Ishikawa (cell line): ENCODE measurements around the gene RNASE13.
A peak's percentile ranks its signal among the peaks of the same experiment; 100 is the strongest.

Source experiments
- CEBPB ChIP-seq: IDR thresholded peaks from 2 replicates; pipeline ENCODE4 v1.6.1; 2012
- CREB1 ChIP-seq: IDR thresholded peaks from 2 replicates; pipeline ENCODE4 v1.6.1; 2012; ENCODE audit warnings: low read depth
- EGR1 ChIP-seq: IDR thresholded peaks from 2 replicates; pipeline ENCODE4 v1.6.1; 2012
- EP300 ChIP-seq: IDR thresholded peaks from 2 replicates; pipeline ENCODE4 v1.6.1; 2012; ENCODE audit warnings: borderline replicate concordance
- FOXM1 ChIP-seq: IDR thresholded peaks from 2 replicates; pipeline ENCODE4 v1.6.1; 2012; ENCODE audit warnings: low read depth, borderline replicate concordance
- MAX ChIP-seq: IDR thresholded peaks from 2 replicates; pipeline ENCODE4 v1.6.1; 2012
- NFIC ChIP-seq: IDR thresholded peaks from 2 replicates; pipeline ENCODE4 v1.6.1; 2012
- RAD21 ChIP-seq: IDR thresholded peaks from 2 replicates; pipeline ENCODE4 v1.6.1; 2012; ENCODE audit warnings: low read depth
- REST ChIP-seq: IDR thresholded peaks from 2 replicates; pipeline ENCODE4 v1.6.1; 2012; ENCODE audit warnings: low read depth, mild to moderate bottlenecking
- TAF1 ChIP-seq: IDR thresholded peaks from 2 replicates; pipeline ENCODE4 v1.6.1; 2012; ENCODE audit warnings: low read depth, mild to moderate bottlenecking
- TCF12 ChIP-seq: IDR thresholded peaks from 2 replicates; pipeline ENCODE4 v1.6.1; 2012; ENCODE audit warnings: low read depth
- TEAD4 ChIP-seq: IDR thresholded peaks from 2 replicates; pipeline ENCODE4 v1.6.1; 2012
- USF1 ChIP-seq: IDR thresholded peaks from 2 replicates; pipeline ENCODE4 v1.6.1; 2012
- YY1 ChIP-seq: IDR thresholded peaks from 2 replicates; pipeline ENCODE4 v1.6.1; 2012; ENCODE audit warnings: low read depth
- ZBTB7A ChIP-seq: IDR thresholded peaks from 2 replicates; pipeline ENCODE4 v1.6.1; 2012; ENCODE audit warnings: low read depth

Gene RNASE13

GRCh38 chr14:21072031-21072473 is 37.4 kb upstream of the RNASE13 start:
- no peak for TF ChIP-seq TCF12
- no peak for TF ChIP-seq USF1
- no peak for TF ChIP-seq CREB1
- no peak for TF ChIP-seq FOXM1
- no peak for TF ChIP-seq RAD21
- no peak for TF ChIP-seq TAF1
- TF ChIP-seq ZBTB7A, result no peak
- TF ChIP-seq YY1, result no peak
- no peak for TF ChIP-seq EGR1
- no peak for TF ChIP-seq MAX
- no peak for TF ChIP-seq NFIC
- TF ChIP-seq TEAD4, result no peak
- TF ChIP-seq EP300, result no peak
- TF ChIP-seq REST, result no peak
- no peak for TF ChIP-seq CEBPB

- TF ChIP-seq YY1, result no peak
- TF ChIP-seq CEBPB, result no peak
- TF ChIP-seq FOXM1, result no peak
- TF ChIP-seq CREB1, result no peak
- 0 out of 2 replicates have a peak, but pooled peaks have one; percentile 23 for TF ChIP-seq TAF1
- TF ChIP-seq TCF12, result no peak
- TF ChIP-seq NFIC, result no peak
- TF ChIP-seq MAX, result no peak; the same call in none of the 2 replicates
- 0 out of 2 replicates have a peak, but pooled peaks have one; percentile 3 for TF ChIP-seq TEAD4
- TF ChIP-seq REST, result no peak
- no peak for TF ChIP-seq EP300
- TF ChIP-seq USF1, result no peak
- TF ChIP-seq ZBTB7A, result peak; percentile 85
- TF ChIP-seq RAD21, result no peak
- TF ChIP-seq EGR1, result peak; percentile 86
Observed at GRCh38 chr14:21071225-21072030, 36.8 kb upstream of the RNASE13 start.

GRCh38 chr14:21070610-21071224 is 36.1 kb upstream of the RNASE13 start:
- TF ChIP-seq TAF1, result 0 out of 2 replicates have a peak, but pooled peaks have one; percentile 32
- TF ChIP-seq RAD21, result no peak
- peak; percentile 60; the same call in 1 of the 2 replicates for TF ChIP-seq ZBTB7A
- peak; percentile 32; the same call in 1 of the 2 replicates for TF ChIP-seq MAX
- TF ChIP-seq EGR1, result 0 out of 2 replicates have a peak, but pooled peaks have one; percentile 21

GRCh38 chr14:21070083-21070609 is 35.5 kb upstream of the RNASE13 start, which contains the start of gene ARHGEF40:
Gene ARHGEF40, plus strand, starts transcription at chr14:21070304. Its CDS starts 93 bp downstream, at chr14:21070397.
- TF ChIP-seq FOXM1, result no peak
- no peak for TF ChIP-seq TCF12
- TF ChIP-seq CEBPB, result no peak
- TF ChIP-seq EGR1, result peak; percentile 70

GRCh38 chr14:21069388-21070082 is 34.9 kb upstream of the RNASE13 start:
- TF ChIP-seq NFIC (no peak), MAX (no peak)
